CD14-positive monocyte (primary cell): ENCODE measurements around the gene DDC. TPM values are rescaled to one million over a fixed set of nuclear protein-coding genes. Genes with fewer than 3 reads are reported as not detected.

Experiments used
- DNase-seq, 3 donors: peaks; one replicate each; pipeline ENCODE4 v3.0.0-alpha.2; 2011 to 2022
- H2AFZ ChIP-seq: 2 replicates; pipeline ENCODE4 v1.6.0; 2012; ENCODE audit warnings: mild to moderate bottlenecking, low read depth, low read length, inconsistent platforms; ENCODE audit not compliant: insufficient read depth, poor library complexity, severe bottlenecking
- H3K27ac ChIP-seq, 2 donors: 1 replicate in 1 of 2; 2 replicates in 1 of 2; pipeline ENCODE4 v1.5.1; 2012 to 2013; ENCODE audit warnings: low read length in 2 of 2, control low read depth in 1 of 2, inconsistent platforms in 1 of 2, low read depth in 1 of 2, mild to moderate bottlenecking in 1 of 2
- H3K27me3 ChIP-seq, 2 donors: one replicate each; pipeline versions ENCODE4 v1.6.0 to v1.6.1; 2011 to 2013; ENCODE audit warnings: low read length in 2 of 2; ENCODE audit not compliant: control insufficient read depth in 2 of 2, insufficient read depth in 2 of 2
- H3K36me3 ChIP-seq, 2 donors: replicated peaks in 1 of 2; 1 replicate in 1 of 2; 2 replicates in 1 of 2; pipeline versions ENCODE4 v1.5.1 to v1.6.1; 2012 to 2013; ENCODE audit warnings: low read length in 2 of 2, control low read depth in 1 of 2, inconsistent platforms in 1 of 2, mild to moderate bottlenecking in 1 of 2; ENCODE audit not compliant: insufficient read depth in 2 of 2, control insufficient read depth in 1 of 2
- H3K4me1 ChIP-seq, 2 donors: 1 replicate in 1 of 2; 2 replicates in 1 of 2; pipeline versions ENCODE4 v1.5.1 to v1.6.1; 2012 to 2013; ENCODE audit warnings: low read length in 2 of 2, control low read depth in 1 of 2, inconsistent platforms in 1 of 2, mild to moderate bottlenecking in 1 of 2, moderate library complexity in 1 of 2; ENCODE audit not compliant: insufficient read depth in 2 of 2, control insufficient read depth in 1 of 2
- H3K4me2 ChIP-seq: replicated peaks from 2 replicates; pipeline ENCODE3; 2012; ENCODE audit warnings: low read length, moderate library complexity, mild to moderate bottlenecking; ENCODE audit not compliant: poor library complexity, severe bottlenecking; ENCODE audit errors: extremely low read depth
- H3K4me3 ChIP-seq, 3 experiments: fragments of 200-600 bp in 1 of 3; sonication (generic) in 1 of 3; replicated peaks in 1 of 3; 1 replicate in 2 of 3; 2 replicates in 1 of 3; pipeline ENCODE4 v1.5.1; 2011 to 2013; ENCODE audit warnings: low read length in 3 of 3, mild to moderate bottlenecking in 3 of 3, control low read depth in 2 of 3, low read depth in 2 of 3, inconsistent platforms in 1 of 3, moderate library complexity in 1 of 3
- H3K79me2 ChIP-seq: 2 replicates; pipeline ENCODE4 v1.6.0; 2012; ENCODE audit warnings: mild to moderate bottlenecking, control low read depth, inconsistent platforms, low read length, moderate library complexity; ENCODE audit not compliant: insufficient read depth
- H3K9ac ChIP-seq: 2 replicates; pipeline ENCODE4 v1.6.0; 2017; ENCODE audit warnings: low read length, mild to moderate bottlenecking; ENCODE audit not compliant: insufficient read depth, poor library complexity, severe bottlenecking
- H3K9me3 ChIP-seq, 2 donors: replicated peaks in 1 of 2; 1 replicate in 1 of 2; 2 replicates in 1 of 2; pipeline versions ENCODE4 v1.5.1 to v1.6.1; 2012 to 2013; ENCODE audit warnings: low read length in 2 of 2, control low read depth in 1 of 2; ENCODE audit not compliant: control insufficient read depth in 1 of 2, insufficient read depth in 1 of 2
- H4K20me1 ChIP-seq: 2 replicates; pipeline ENCODE4 v1.6.0; 2012; ENCODE audit warnings: mild to moderate bottlenecking, low read length, control low read depth, moderate library complexity; ENCODE audit not compliant: insufficient read depth
- H3K27ac Mint-ChIP-seq, 7 donors: one replicate each; pipeline ENCODE4 v1.8.0; 2020; ENCODE audit warnings: mild to moderate bottlenecking in 7 of 7, mixed read lengths in 7 of 7, moderate library complexity in 6 of 7, inconsistent platforms in 2 of 7
- H3K27me3 Mint-ChIP-seq, 3 donors: one replicate each; pipeline ENCODE4 v1.8.0; 2021 to 2022; ENCODE audit warnings: low read depth in 3 of 3, mild to moderate bottlenecking in 3 of 3, mixed read lengths in 3 of 3, moderate library complexity in 3 of 3, inconsistent platforms in 1 of 3
- H3K36me3 Mint-ChIP-seq, 2 donors: one replicate each; pipeline ENCODE4 v1.8.0; 2020; ENCODE audit warnings: mixed read lengths in 2 of 2, inconsistent platforms in 1 of 2, mild to moderate bottlenecking in 1 of 2
- H3K4me1 Mint-ChIP-seq: one replicate; pipeline ENCODE4 v1.8.0; 2020; ENCODE audit warnings: mild to moderate bottlenecking, mixed read lengths
- H3K4me3 Mint-ChIP-seq, 2 donors: one replicate each; pipeline ENCODE4 v1.8.0; 2020; ENCODE audit warnings: mild to moderate bottlenecking in 2 of 2, mixed read lengths in 2 of 2, moderate library complexity in 1 of 2
- H3K9me3 Mint-ChIP-seq, 7 donors: one replicate each; pipeline ENCODE4 v1.8.0; 2020 to 2022; ENCODE audit warnings: mixed read lengths in 7 of 7, mild to moderate bottlenecking in 6 of 7, moderate library complexity in 6 of 7, inconsistent platforms in 2 of 7
- CTCF ChIP-seq: fragments of 200-600 bp; IDR thresholded peaks from one replicate; pipeline ENCODE4 v1.8.0; 2022; ENCODE audit warnings: antibody characterized with exemption, mild to moderate bottlenecking
- WGBS: methylation state at CpG from one replicate; pipeline ENCODE4 v1.1.5; 2013; ENCODE audit warnings: missing lambda C conversion rate; ENCODE audit not compliant: insufficient coverage; 5-methylcytosine and 5-hydroxymethylcytosine counted together
- intact Hi-C, 2 donors: fragments of 100-400 bp; cut with micrococcal nuclease; formaldehyde crosslinking; loops; one replicate each; pipeline versions ENCODE4 v1.15.0 to v1.15.1; 2023
- polyA plus RNA-seq, 3 donors: library from polyadenylated mRNA; depleted of rRNA in 1 of 3; unstranded in 2 of 3; stranded (reverse) in 1 of 3; fragments of 300-500 nt in 2 of 3; fragments of >200 nt in 1 of 3; fragmentation: Illumina TruSeq in 2 of 3; gene quantifications; 1 replicate in 2 of 3; 2 replicates in 1 of 3; pipeline ENCODE4 v1.2.3, GENCODE V29; 2012 to 2021

Gene DDC
- polyA plus RNA-seq, 3 donors: not detected

DNA sequence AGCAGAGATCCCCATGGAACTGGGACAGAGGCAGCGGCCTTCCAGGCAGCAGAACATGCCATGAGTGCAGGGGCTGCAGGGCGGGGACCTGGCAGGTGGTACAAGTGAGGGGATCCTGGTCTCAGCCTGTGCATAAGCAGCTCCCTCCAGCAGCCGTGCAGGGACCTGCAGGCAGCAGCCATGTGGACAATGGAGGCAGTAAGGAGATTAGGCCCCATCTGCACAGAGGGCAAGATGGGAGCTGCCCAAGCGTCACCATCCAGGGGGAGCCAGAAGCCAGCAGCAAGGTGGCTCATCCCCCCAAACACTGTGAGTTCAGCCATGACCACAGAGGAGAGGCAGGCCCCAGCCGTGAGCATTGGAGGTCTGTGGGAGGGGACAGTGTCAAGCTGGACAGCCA, 3.1 kb downstream of the DDC start:
- H3K4me1 ChIP-seq: no peaks in the 10 kb centered on the region
- WGBS: 89% methylated on average over 3 of the region's 5 CpGs
- H3K36me3 ChIP-seq: no peaks in the 10 kb centered on the region
- H3K79me2 ChIP-seq: no peaks in the 10 kb centered on the region
- Mint-ChIP-seq H3K27me3 (peaks cover 9 to 19% (median 15%) of the 10 kb centered on the region in 3 donors), H3K4me1 (no peaks in the 10 kb centered on the region), H3K36me3 (no peaks in the 10 kb centered on the region), H3K9me3 (no peaks in the 10 kb centered on the region), H3K4me3 (no peak overlapping the region), H3K27ac (no peak overlapping the region)
- no peak overlapping the region for H3K4me2 ChIP-seq
- H3K27me3 ChIP-seq: no peaks in the 10 kb centered on the region
- H3K9me3 ChIP-seq: no peaks in the 10 kb centered on the region
- intact Hi-C loops: no loop called here
- no peak overlapping the region for H3K9ac ChIP-seq
- TF ChIP-seq CTCF: no peak
- no peak overlapping the region for H3K27ac ChIP-seq
- DNase-seq: no peak
- no peak overlapping the region for H3K4me3 ChIP-seq
- no peak overlapping the region for H2AFZ ChIP-seq
- no peaks in the 10 kb centered on the region for H4K20me1 ChIP-seq

- Histone ChIP-seq H3K4me3 (no peak overlapping the region), H3K79me2 (no peaks in the 10 kb centered on the region), H2AFZ (no peak overlapping the region), H3K36me3 (no peaks in the 10 kb centered on the region), H3K9ac (no peak overlapping the region), H3K4me1 (no peaks in the 10 kb centered on the region), H3K27ac (no peak overlapping the region), H3K4me2 (no peak overlapping the region), H3K9me3 (no peaks in the 10 kb centered on the region), H3K27me3 (no peaks in the 10 kb centered on the region), H4K20me1 (no peaks in the 10 kb centered on the region)
- H3K36me3 Mint-ChIP-seq: no peaks in the 10 kb centered on the region
- WGBS: 81% methylated on average over 3 of the region's 9 CpGs
- TF ChIP-seq CTCF: no peak
- H3K4me1 Mint-ChIP-seq: no peaks in the 10 kb centered on the region
- peaks cover 13 to 19% (median 17%) of the 10 kb centered on the region in 3 donors for H3K27me3 Mint-ChIP-seq
- DNase-seq: no peak
- intact Hi-C loops: no loop called here
- H3K4me3 Mint-ChIP-seq: no peak overlapping the region
- H3K9me3 Mint-ChIP-seq: no peaks in the 10 kb centered on the region
- H3K27ac Mint-ChIP-seq: no peak overlapping the region
Measured at GRCh38 chr7:50560865-50561351, 4.3 kb downstream of the DDC start.
